ENCODE results near the gene ECHS1. TPM values are rescaled to one million over a fixed set of nuclear protein-coding genes. Genes with fewer than 3 reads are reported as not detected.
A peak's percentile ranks its signal among the peaks of the same experiment; 100 is the strongest.

ECHS1 gene
- total and polyA plus RNA-seq, 2 experiments from 2014 or later = 92.1 to 127 TPM

DNA sequence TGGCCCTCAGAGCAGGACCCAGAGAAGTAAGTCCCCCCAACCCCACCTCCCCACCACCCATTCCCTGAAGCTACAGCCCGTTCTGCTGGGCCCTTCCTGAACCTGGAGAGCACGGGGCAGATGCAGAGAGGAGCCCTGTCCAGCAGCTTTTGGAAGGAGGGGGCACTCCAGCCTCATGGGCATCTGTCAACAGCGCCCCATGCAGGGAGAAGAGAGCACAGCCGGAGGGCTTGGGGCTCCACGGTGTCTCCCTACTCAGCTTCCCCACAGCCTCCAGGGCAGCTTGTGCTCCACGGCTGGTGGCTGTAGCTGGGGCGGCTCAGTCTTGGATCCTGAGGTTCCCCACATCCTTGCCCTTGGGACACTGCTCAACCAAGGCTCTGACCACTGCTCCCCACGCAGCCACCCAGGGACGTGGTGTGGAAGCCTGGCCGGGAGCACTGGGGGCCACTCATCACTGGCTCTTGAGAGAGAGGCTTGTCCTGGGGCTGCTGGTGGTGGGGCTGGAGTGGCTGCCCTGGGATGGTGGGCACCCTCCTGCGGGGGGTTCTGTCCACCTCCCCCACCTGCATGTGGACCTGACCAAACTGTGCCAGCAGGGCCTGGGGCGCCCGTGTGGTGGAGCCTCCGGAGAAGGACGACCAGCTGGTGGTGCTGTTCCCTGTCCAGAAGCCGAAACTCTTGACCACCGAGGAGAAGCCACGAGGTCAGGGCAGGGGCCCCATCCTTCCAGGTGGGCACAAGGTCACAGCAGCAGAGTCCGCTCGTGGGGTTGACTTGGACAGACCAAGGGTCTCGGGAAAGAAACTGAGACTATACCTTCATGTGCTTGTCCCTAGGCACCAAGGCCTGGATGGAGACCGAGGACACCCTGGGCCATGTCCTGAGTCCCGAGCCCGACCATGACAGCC is 21.5 kb downstream of the ECHS1 start:
- Histone ChIP-seq H3K36me3 (ENCODE audit: insufficient read depth) (no peaks in the 10 kb centered on the region), H3K4me2 (no peak overlapping the region), H3F3A (replicated peaks; ENCODE audit: low read depth) (0 out of 2 replicates have a peak, but pooled peaks cover 3% of the 10 kb centered on the region), H3K4me3 (no peak overlapping the region), H4K20me1 (replicated peaks; ENCODE audit: insufficient read depth) (no peaks in the 10 kb centered on the region; the same call in 1 of the 2 replicates), H2AFZ (no peak overlapping the region), H3K79me2 (replicated peaks; ENCODE audit: insufficient read depth) (0 out of 2 replicates have a peak, but pooled peaks cover 4% of the 10 kb centered on the region), H3K27me3 (ENCODE audit: insufficient read depth) (no peaks in the 10 kb centered on the region), H3K27ac (ENCODE audit: low read depth) (no peak overlapping the region), H3K4me1 (ENCODE audit: insufficient read depth) (no peaks in the 10 kb centered on the region; the same call in 1 of the 2 replicates), H3K9me2 (ENCODE audit: insufficient read depth) (no peaks in the 10 kb centered on the region)
- TF ChIP-seq POLR2AphosphoS5 (IDR thresholded peaks at IDR 0.05; ENCODE audit: low read depth) = 0 out of 2 replicates have a peak, but pooled peaks have one; percentile 4
- peak; percentile 28 for TF ChIP-seq REST (IDR thresholded peaks at IDR 0.05; ENCODE audit: unreplicated experiment)
- no peak for TF ChIP-seq EZH2phosphoT487 (IDR thresholded peaks at IDR 0.05; ENCODE audit: unreplicated experiment)
- peak; percentile 19 to 66 for TF ChIP-seq CTCF (conservative IDR thresholded peaks at IDR 0.05; ENCODE audit: low read depth in 2 of 2)
- ATAC-seq (peak; percentile 48), DNase-seq (ENCODE audit: low spot score) (peak; percentile 73)
- Mint-ChIP-seq H3K36me3 (ENCODE audit: low read depth) (no peaks in the 10 kb centered on the region), H3K4me3 (no peak overlapping the region), H3K4me1 (no peaks in the 10 kb centered on the region; the same call in 1 of the 3 replicates), H3K27me3 (ENCODE audit: insufficient read depth, low read depth, poor library complexity) (peaks cover 20% of the 10 kb centered on the region), H3K9me3 (no peaks in the 10 kb centered on the region), H3K27ac (no peak overlapping the region)

GRCh38 chr10:133350950-133351329 is 22.2 kb downstream of the ECHS1 start:
- H3K27ac ChIP-seq (ENCODE audit: low read depth) = no peak overlapping the region
- no peaks in the 10 kb centered on the region; the same call in 1 of the 2 replicates for H3K4me1 ChIP-seq (ENCODE audit: insufficient read depth)
- no peaks in the 10 kb centered on the region for H3K36me3 ChIP-seq (ENCODE audit: insufficient read depth)
- 0 out of 2 replicates have a peak, but pooled peaks cover 3% of the 10 kb centered on the region for H3F3A ChIP-seq (replicated peaks; ENCODE audit: low read depth)
- no peaks in the 10 kb centered on the region for H3K9me2 ChIP-seq (ENCODE audit: insufficient read depth)
- no peak overlapping the region for H3K4me2 ChIP-seq
- no peak overlapping the region for H3K4me3 ChIP-seq
- TF ChIP-seq EZH2 (IDR thresholded peaks at IDR 0.05; ENCODE audit: low read depth, unreplicated experiment) (no peak), POLR2AphosphoS5 (IDR thresholded peaks at IDR 0.05; ENCODE audit: low read depth) (0 out of 2 replicates have a peak, but pooled peaks have one; percentile 6)
- Mint-ChIP-seq H3K4me1 (peaks cover 2% of the 10 kb centered on the region; the same call in 2 of the 3 replicates), H3K27me3 (ENCODE audit: insufficient read depth, low read depth, poor library complexity) (peaks cover 18% of the 10 kb centered on the region), H3K36me3 (ENCODE audit: low read depth) (no peaks in the 10 kb centered on the region), H3K4me3 (no peak overlapping the region), H3K27ac (no peak overlapping the region), H3K9me3 (no peaks in the 10 kb centered on the region)
- no peaks in the 10 kb centered on the region for H3K27me3 ChIP-seq (ENCODE audit: insufficient read depth)
- no peaks in the 10 kb centered on the region; the same call in 1 of the 2 replicates for H4K20me1 ChIP-seq (replicated peaks; ENCODE audit: insufficient read depth)
- ATAC-seq (no peak), DNase-seq (ENCODE audit: low spot score) (no peak)
- no peak overlapping the region for H2AFZ ChIP-seq
- H3K79me2 ChIP-seq (replicated peaks; ENCODE audit: insufficient read depth) = no peaks in the 10 kb centered on the region

Data from GM23338 (cell line).